MCF 10A (cell line): ENCODE data around the gene NDUFB1. TPM values are rescaled to one million over a fixed set of nuclear protein-coding genes. Genes with fewer than 3 reads are reported as not detected.

Experiments used
- BruUV-seq: library from RNA; stranded (reverse); fragments of 400-500 nt; replicated peaks from 2 replicates; lab custom pipeline; 2021; lab: Mats Ljungman, UMichigan
- CTCF ChIA-PET: fragments of 300-600 bp; sonication (Branson Sonifier 250); formaldehyde crosslinking; extraction: SDS; loops from one replicate; lab custom pipeline; 2021; ENCODE audit warnings: antibody characterized with exemption, inconsistent platforms; lab: Yijun Ruan, JAX
- POLR2A ChIA-PET: fragments of 300-600, 350-650 bp; sonication (Branson Sonifier 250); formaldehyde crosslinking; extraction: SDS; loops from one replicate; lab custom pipeline; 2020; ENCODE audit warnings: antibody characterized with exemption, inconsistent platforms; lab: Yijun Ruan, JAX
- DNase-seq: peaks from one replicate; pipeline ENCODE4 v3.0.0-alpha.2; 2018; ENCODE audit not compliant: unreplicated experiment
- H3K27ac Mint-ChIP-seq: one replicate; pipeline ENCODE4 v1.8.0; 2022; ENCODE audit warnings: mild to moderate bottlenecking, low read depth, mixed read lengths; ENCODE audit not compliant: unreplicated experiment
- H3K27me3 Mint-ChIP-seq: one replicate; pipeline ENCODE4 v1.8.0; 2022; ENCODE audit warnings: mixed read lengths; ENCODE audit not compliant: insufficient read depth, unreplicated experiment
- H3K36me3 Mint-ChIP-seq: one replicate; pipeline ENCODE4 v1.8.0; 2022; ENCODE audit warnings: mild to moderate bottlenecking, moderate library complexity, mixed read lengths; ENCODE audit not compliant: insufficient read depth, unreplicated experiment
- H3K4me1 Mint-ChIP-seq: one replicate; pipeline ENCODE4 v1.8.0; 2022; ENCODE audit warnings: mixed read lengths; ENCODE audit not compliant: insufficient read depth, unreplicated experiment
- H3K4me3 Mint-ChIP-seq: one replicate; pipeline ENCODE4 v1.8.0; 2022; ENCODE audit warnings: mild to moderate bottlenecking, moderate library complexity, mixed read lengths; ENCODE audit not compliant: unreplicated experiment
- H3K9me3 Mint-ChIP-seq: one replicate; pipeline ENCODE4 v1.8.0; 2022; ENCODE audit warnings: mixed read lengths; ENCODE audit not compliant: unreplicated experiment
- CTCF ChIP-seq: fragments of 200-600 bp; IDR thresholded peaks from one replicate; pipeline ENCODE4 v1.8.0; 2022; ENCODE audit warnings: antibody characterized with exemption, mild to moderate bottlenecking; ENCODE audit not compliant: unreplicated experiment
- intact Hi-C: fragments of 100-400 bp; cut with micrococcal nuclease; formaldehyde crosslinking; loops from 2 replicates; pipeline ENCODE4 v1.14.1; 2022
- total RNA-seq: library from RNA; stranded (reverse); gene quantifications from 2 replicates; pipeline ENCODE4 v1.2.3, GENCODE V29; 2022

The NDUFB1 gene
- total RNA-seq, 1 experiment from 2014 or later: 134 TPM

- intact Hi-C loops: no loop called here
- no peaks in the 10 kb centered on the region for H3K9me3 Mint-ChIP-seq
Observed at GRCh38 chr14:92154283-92154942, 32.9 kb upstream of the NDUFB1 start.

DNA sequence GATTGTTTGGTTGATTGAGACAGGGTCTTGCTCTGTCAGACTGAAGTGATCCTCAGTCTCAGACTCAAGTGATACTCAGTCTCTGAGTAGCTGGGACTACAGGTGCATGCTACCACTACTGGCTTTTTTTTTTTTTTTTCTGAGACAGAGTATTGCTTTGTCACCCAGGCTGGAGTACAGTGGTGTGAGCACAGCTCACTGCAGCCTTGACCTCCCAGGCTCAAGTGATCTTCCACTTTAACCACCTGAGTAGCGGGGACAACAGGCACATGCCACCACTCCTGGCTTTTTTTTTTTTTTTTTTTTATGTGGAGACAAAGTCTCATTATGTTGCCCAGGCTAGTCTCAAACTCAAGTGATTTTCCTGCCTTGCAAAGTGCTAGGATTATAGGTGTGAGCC lies 32.1 kb upstream of the NDUFB1 start:
- intact Hi-C loops: no loop called here
- no peak for DNase-seq
- Mint-ChIP-seq H3K27me3 (no peaks in the 10 kb centered on the region), H3K9me3 (no peaks in the 10 kb centered on the region), H3K36me3 (peaks cover 87% of the 10 kb centered on the region), H3K4me3 (no peak overlapping the region), H3K27ac (no peak overlapping the region), H3K4me1 (no peaks in the 10 kb centered on the region)
- TF ChIP-seq CTCF: no peak
- ChIA-PET CTCF (interaction anchor here (0.6 kb wide), 2 partner anchors 538 to 693 kb away, joined by 4 to 5 read pairs; no protein-coding TSS in a partner anchor), POLR2A (interaction anchor here (0.6 to 0.7 kb wide), 3 partner anchors 37 to 345 kb away, joined by 3 read pairs; no protein-coding TSS in a partner anchor)
- no TSS peak for BruUV-seq

More at GRCh38 chr14:92154283-92154942, 32.9 kb upstream of the NDUFB1 start:
- H3K4me3 Mint-ChIP-seq: no peak overlapping the region
- no peaks in the 10 kb centered on the region for H3K4me1 Mint-ChIP-seq
- H3K36me3 Mint-ChIP-seq: peaks cover 88% of the 10 kb centered on the region
- ChIA-PET POLR2A (interaction anchor here (0.6 to 0.7 kb wide), 2 partner anchors 38 to 108 kb away, joined by 3 read pairs; no protein-coding TSS in a partner anchor), CTCF (interaction anchor here (0.6 kb wide), 1 partner anchor 304 kb away, joined by 4 read pairs; no protein-coding TSS in a partner anchor)
- no peak for TF ChIP-seq CTCF
- no peaks in the 10 kb centered on the region for H3K27me3 Mint-ChIP-seq
- no peak overlapping the region for H3K27ac Mint-ChIP-seq
- no TSS peak for BruUV-seq
- DNase-seq: peak; percentile 7

DNA sequence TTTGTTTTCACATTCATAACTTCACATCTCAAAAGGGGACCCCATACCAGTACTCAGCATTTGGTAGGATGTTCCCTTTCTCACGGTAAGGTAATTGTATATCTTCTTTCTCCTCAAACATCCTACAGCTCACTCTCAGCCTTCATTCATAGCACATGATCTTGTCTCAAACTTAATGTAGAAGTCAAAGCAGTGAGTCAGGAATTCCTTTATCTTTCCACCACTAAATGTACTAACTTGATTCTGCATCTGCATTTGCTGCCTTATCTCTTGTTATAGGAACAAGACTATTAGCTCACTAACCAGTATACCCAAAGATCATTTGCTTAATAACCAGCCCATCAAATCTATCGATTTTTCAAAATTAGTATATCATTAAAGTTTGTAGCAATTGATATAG lies 23.2 kb upstream of the NDUFB1 start:
- peak overlapping the region; percentile 3 for H3K27ac Mint-ChIP-seq
- no TSS peak for BruUV-seq
- no peak overlapping the region for H3K4me3 Mint-ChIP-seq
- H3K36me3 Mint-ChIP-seq: peaks cover 84% of the 10 kb centered on the region
- no peak for TF ChIP-seq CTCF
- H3K4me1 Mint-ChIP-seq: no peaks in the 10 kb centered on the region
- CTCF ChIA-PET: interaction anchor here (0.5 to 2.7 kb wide), 6 partner anchors 10 to 1511 kb away, joined by 3 to 11 read pairs (median 4); no protein-coding TSS in a partner anchor
- intact Hi-C loops: no loop called here
- DNase-seq: no peak
- no peaks in the 10 kb centered on the region for H3K27me3 Mint-ChIP-seq
- no peaks in the 10 kb centered on the region for H3K9me3 Mint-ChIP-seq
- POLR2A ChIA-PET: interaction anchor here (0.7 kb wide), 1 partner anchor 53 kb away, joined by 3 read pairs; no protein-coding TSS in a partner anchor

DNA sequence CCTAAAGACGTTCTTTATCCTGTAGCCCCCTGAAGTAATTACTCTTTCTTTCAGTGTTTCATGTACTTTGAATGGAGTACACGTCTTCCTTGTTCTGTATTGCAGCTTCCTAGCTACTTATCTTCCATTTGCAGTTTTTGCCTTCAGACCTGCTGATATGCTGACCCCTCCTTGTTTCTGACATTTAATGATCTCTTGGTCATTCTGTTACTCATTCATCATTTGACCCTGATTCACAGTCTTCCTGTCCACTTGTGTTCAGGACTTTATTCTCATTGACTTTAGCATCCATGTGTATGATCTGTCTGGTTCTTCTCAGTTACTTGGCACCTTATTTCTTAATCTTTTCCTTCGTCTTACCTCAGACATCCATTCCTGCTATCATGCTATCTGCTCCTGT lies 22.5 kb upstream of the NDUFB1 start:
- Mint-ChIP-seq H3K4me3 (no peak overlapping the region), H3K9me3 (no peaks in the 10 kb centered on the region), H3K4me1 (no peaks in the 10 kb centered on the region), H3K27me3 (no peaks in the 10 kb centered on the region), H3K36me3 (peaks cover 84% of the 10 kb centered on the region), H3K27ac (no peak overlapping the region)
- POLR2A ChIA-PET: interaction anchor here (0.7 kb wide), 1 partner anchor 52 kb away, joined by 3 read pairs; no protein-coding TSS in a partner anchor
- CTCF ChIA-PET: interaction anchor here (2.7 kb wide), 1 partner anchor 9 kb away, joined by 8 read pairs; no protein-coding TSS in a partner anchor
- TF ChIP-seq CTCF: no peak
- intact Hi-C loops: no loop called here
- BruUV-seq: no TSS peak
- no peak for DNase-seq
